NB4 (cell line): Measurements from ENCODE around the gene JAK2.
"Not testable (repeated sequence)": the region's sequence is repeated elsewhere in the genome, so short reads cannot be mapped to it uniquely, and the experiment has no call there.

Experiments used
- DNase-seq: peaks from one replicate; pipeline ENCODE4 v3.0.0; 2010; ENCODE audit warnings: low read depth
- H3K4me3 ChIP-seq: one replicate; pipeline ENCODE4 v1.5.1; 2011; ENCODE audit warnings: mild to moderate bottlenecking, low read depth, low read length, moderate library complexity
- CTCF ChIP-seq: IDR thresholded peaks from one replicate; pipeline ENCODE4 v1.5.1; 2012; ENCODE audit warnings: low read depth, low read length
- MAX ChIP-seq: IDR thresholded peaks from 2 replicates; pipeline ENCODE4 v1.6.1; 2011; ENCODE audit warnings: low read depth, low read length
- MYC ChIP-seq: IDR thresholded peaks from 2 replicates; pipeline ENCODE4 v1.6.1; 2011; ENCODE audit warnings: low read depth, low read length
- POLR2A ChIP-seq: IDR thresholded peaks from 2 replicates; pipeline ENCODE4 v1.6.1; 2011; ENCODE audit warnings: mild to moderate bottlenecking; ENCODE audit not compliant: insufficient read length; ENCODE audit errors: extremely low read depth

JAK2 gene

GRCh38 chr9:5085993-5086392, 100.9 kb downstream of the JAK2 start:
- no peak overlapping the region for H3K4me3 ChIP-seq
- TF ChIP-seq MAX = no peak
- no peak for TF ChIP-seq CTCF
- TF ChIP-seq POLR2A = no peak
- TF ChIP-seq MYC = no peak
- no peak for DNase-seq

GRCh38 chr9:5089737-5090136, 104.7 kb downstream of the JAK2 start:
- TF ChIP-seq CTCF = no peak
- no peak for TF ChIP-seq MAX
- no peak for TF ChIP-seq POLR2A
- no peak for TF ChIP-seq MYC

GRCh38 chr9:5095795-5096194, 110.7 kb downstream of the JAK2 start:
- no peak for DNase-seq
- no peak overlapping the region for H3K4me3 ChIP-seq
- TF ChIP-seq POLR2A = no peak
- no peak for TF ChIP-seq MYC
- TF ChIP-seq CTCF = no peak
- TF ChIP-seq MAX = no peak

More at GRCh38 chr9:5089737-5090136, 104.7 kb downstream of the JAK2 start:
- no peak overlapping the region for H3K4me3 ChIP-seq
- no peak for DNase-seq

- no peak overlapping the region for H3K4me3 ChIP-seq
- TF ChIP-seq MAX = no peak
- TF ChIP-seq POLR2A = no peak
- TF ChIP-seq MYC = no peak
- TF ChIP-seq CTCF = no peak
- no peak for DNase-seq
Observed at GRCh38 chr9:5099466-5099865, 114.4 kb downstream of the JAK2 start.

GRCh38 chr9:5101127-5101526, 116.1 kb downstream of the JAK2 start:
- not testable (repeated sequence) for H3K4me3 ChIP-seq, DNase-seq

- not testable (repeated sequence) for DNase-seq, H3K4me3 ChIP-seq
Observed at GRCh38 chr9:5106517-5106916, 121.4 kb downstream of the JAK2 start.

- TF ChIP-seq MYC (no peak), CTCF (no peak), POLR2A (no peak), MAX (no peak)
- no peak for DNase-seq
- no peak overlapping the region for H3K4me3 ChIP-seq
Observed at GRCh38 chr9:5110867-5111681, 126.0 kb downstream of the JAK2 start.
